HepG2 (cell line): Measurements from ENCODE around the gene ALB. TPM values are rescaled to one million over a fixed set of nuclear protein-coding genes. Genes with fewer than 3 reads are reported as not detected.

Experiments
- ATAC-seq: fragments of 200-7000 bp; cut with Tn5 transposase; 3 replicates; pipeline ENCODE4 v1.9.1; 2020; ENCODE audit warnings: mild to moderate bottlenecking, moderate library complexity
- BruUV-seq: library from RNA; stranded (reverse); fragments of 400-500 nt; replicated peaks from 2 replicates; lab custom pipeline; 2021; lab: Mats Ljungman, UMichigan
- CTCF ChIA-PET: fragments of 300-600 bp; formaldehyde crosslinking; extraction: SDS; loops from one replicate; lab custom pipeline; 2021; ENCODE audit warnings: low total read pairs, inconsistent platforms, low intra/inter-chr PET ratio; lab: Yijun Ruan, JAX
- POLR2A ChIA-PET: fragments of 350-600 bp; sonication (Branson Sonifier 250); formaldehyde crosslinking; loops from one replicate; lab custom pipeline; 2020; ENCODE audit warnings: antibody characterized with exemption, inconsistent platforms; lab: Yijun Ruan, JAX
- DNase-seq: peaks from one replicate; pipeline ENCODE4 v3.0.0-alpha.2; 2015; ENCODE audit warnings: low spot score
- FAIRE-seq: peaks from 3 replicates; lab custom pipeline; 2011; peaks lifted over from hg19 to GRCh38; lab: Jason Lieb, UNC
- H2AFZ ChIP-seq: one replicate; pipeline ENCODE4 v1.6.1; 2011; ENCODE audit warnings: low read length, inconsistent platforms
- H3K27ac ChIP-seq: fragments of 300-600 bp; 3 replicates; pipeline ENCODE4 v1.8.0; 2011; ENCODE audit warnings: mixed run types, mild to moderate bottlenecking, mixed read lengths, low read length, inconsistent platforms; ENCODE audit not compliant: insufficient read depth; ENCODE audit errors: extremely low read length
- H3K27me3 ChIP-seq, 2 experiments: fragments of 200-600 bp in 1 of 2; 2 replicates in 1 of 2; 3 replicates in 1 of 2; pipeline versions ENCODE4 v1.6.0 to v1.8.0; 2011; ENCODE audit warnings: low read length in 2 of 2, mild to moderate bottlenecking in 2 of 2, moderate library complexity in 2 of 2, inconsistent platforms in 1 of 2; ENCODE audit not compliant: insufficient read depth in 2 of 2, control insufficient read depth in 1 of 2
- H3K36me3 ChIP-seq, 2 experiments: fragments of 200-600 bp in 1 of 2; replicated peaks in 1 of 2; 2 replicates in 1 of 2; 3 replicates in 1 of 2; pipeline versions ENCODE4 v1.5.1 to v1.8.0; 2011; ENCODE audit warnings: low read length in 2 of 2, inconsistent platforms in 1 of 2; ENCODE audit not compliant: insufficient read depth in 2 of 2, control insufficient read depth in 1 of 2
- H3K4me1 ChIP-seq: 2 replicates; pipeline ENCODE4 v1.5.1; 2012; ENCODE audit warnings: low read length, inconsistent platforms; ENCODE audit not compliant: insufficient read depth
- H3K4me2 ChIP-seq: 2 replicates; pipeline ENCODE4 v1.6.0; 2011; ENCODE audit warnings: low read depth, low read length, inconsistent platforms
- H3K4me3 ChIP-seq, 3 experiments: fragments of 200-600 bp in 1 of 3; sonication (generic), shearing (Covaris generic) in 1 of 3; replicated peaks in 1 of 3; 2 replicates each; pipeline ENCODE4 v1.5.1; 2011 to 2016; ENCODE audit warnings: low read length in 3 of 3, inconsistent platforms in 2 of 3, low read depth in 2 of 3, mild to moderate bottlenecking in 2 of 3, control low read depth in 1 of 3, mixed read lengths in 1 of 3; ENCODE audit not compliant: insufficient read depth in 1 of 3
- H3K79me2 ChIP-seq: one replicate; pipeline ENCODE4 v1.6.1; 2011; ENCODE audit warnings: low read length, inconsistent platforms; ENCODE audit not compliant: insufficient read depth
- H3K9ac ChIP-seq: 2 replicates; pipeline ENCODE4 v1.6.0; 2011; ENCODE audit warnings: mild to moderate bottlenecking, low read depth, low read length, inconsistent platforms; ENCODE audit not compliant: insufficient read depth
- H3K9me3 ChIP-seq: 2 replicates; pipeline ENCODE4 v1.5.1; 2012; ENCODE audit warnings: mild to moderate bottlenecking, low read length
- H4K20me1 ChIP-seq: 2 replicates; pipeline ENCODE4 v1.6.0; 2011; ENCODE audit warnings: inconsistent platforms, mild to moderate bottlenecking, low read length, moderate library complexity; ENCODE audit not compliant: insufficient read depth
- ATF1 ChIP-seq: IDR thresholded peaks from 2 replicates; pipeline ENCODE4 v1.6.1; 2016; ENCODE audit warnings: mild to moderate bottlenecking, control low read depth
- CEBPG ChIP-seq: IDR thresholded peaks from 2 replicates; pipeline ENCODE4 v1.6.1; 2016
- FOXO1 ChIP-seq: sonication (generic); formaldehyde crosslinking; IDR thresholded peaks from 2 replicates; pipeline ENCODE4 v1.4.0; 2020; ENCODE audit warnings: missing genetic modification reagents
- GATA4 ChIP-seq: sonication (generic); IDR thresholded peaks from 2 replicates; pipeline ENCODE4 v1.6.1; 2016; ENCODE audit warnings: antibody characterized with exemption, low read depth, borderline replicate concordance
- HNF4A ChIP-seq: sonication (generic); formaldehyde crosslinking; IDR thresholded peaks from 2 replicates; pipeline ENCODE4 v1.4.0; 2020; ENCODE audit warnings: missing genetic modification reagents
- MED13 ChIP-seq: sonication (generic); formaldehyde crosslinking; IDR thresholded peaks from 2 replicates; pipeline ENCODE4 v1.5.0; 2020; ENCODE audit warnings: missing genetic modification reagents
- MEF2D ChIP-seq: sonication (generic); formaldehyde crosslinking; IDR thresholded peaks from 2 replicates; pipeline ENCODE4 v1.5.1; 2020; ENCODE audit warnings: mild to moderate bottlenecking, missing genetic modification reagents
- NBN ChIP-seq: fragments of 450-650 bp; conservative IDR thresholded peaks from 2 replicates; pipeline ENCODE4 v1.6.1; 2017
- NFKB2 ChIP-seq: sonication (generic); formaldehyde crosslinking; IDR thresholded peaks from 2 replicates; pipeline ENCODE4 v1.4.0; 2020; ENCODE audit warnings: missing genetic modification reagents, borderline replicate concordance
- PHF21A ChIP-seq: sonication (generic); formaldehyde crosslinking; IDR thresholded peaks from 2 replicates; pipeline ENCODE4 v1.5.0; 2020; ENCODE audit warnings: mild to moderate bottlenecking, missing genetic modification reagents
- PITX1 ChIP-seq: sonication (generic); formaldehyde crosslinking; IDR thresholded peaks from 2 replicates; pipeline ENCODE4 v1.5.1; 2020; ENCODE audit warnings: mild to moderate bottlenecking, missing genetic modification reagents
- RARA ChIP-seq: IDR thresholded peaks from 2 replicates; pipeline ENCODE4 v1.6.1; 2016; ENCODE audit warnings: missing genetic modification reagents, missing compliant biosample characterization
- RXRB ChIP-seq: IDR thresholded peaks from 2 replicates; pipeline ENCODE4 v1.6.1; 2016; ENCODE audit warnings: borderline replicate concordance, missing genetic modification reagents, missing compliant biosample characterization
- TARDBP ChIP-seq: sonication (generic); formaldehyde crosslinking; IDR thresholded peaks from 2 replicates; pipeline ENCODE4 v1.8.0; 2022; ENCODE audit warnings: mild to moderate bottlenecking, missing genetic modification reagents
- ZBTB7B ChIP-seq: sonication (generic); formaldehyde crosslinking; IDR thresholded peaks from 2 replicates; pipeline ENCODE4 v1.4.0; 2020; ENCODE audit warnings: missing genetic modification reagents
- ZNF34 ChIP-seq: sonication (generic); formaldehyde crosslinking; IDR thresholded peaks from 2 replicates; pipeline ENCODE4 v1.4.0; 2020; ENCODE audit warnings: mild to moderate bottlenecking, missing genetic modification reagents, borderline replicate concordance
- ZNF644 ChIP-seq: IDR thresholded peaks from 2 replicates; pipeline ENCODE4 v1.6.1; 2016; ENCODE audit warnings: low read depth
- ZNF713 ChIP-seq: sonication (generic); formaldehyde crosslinking; IDR thresholded peaks from 2 replicates; pipeline ENCODE4 v1.4.0; 2020; ENCODE audit warnings: mild to moderate bottlenecking, missing genetic modification reagents
- in situ Hi-C: cut with HindIII; loops from 2 replicates; pipeline ENCODE4 v1.10.0; 2017; ENCODE audit warnings: low pct_unique_long_range_greater_than_20kb; ENCODE audit not compliant: extremely low pct_ligation_motif_present
- intact Hi-C: fragments of 100-400 bp; cut with micrococcal nuclease; formaldehyde crosslinking; loops from one replicate; pipeline ENCODE4 v1.10.0; 2022; ENCODE audit not compliant: unreplicated experiment
- polyA plus RNA-seq, 8 experiments: library from polyadenylated mRNA; depleted of rRNA in 3 of 8; stranded (reverse) in 7 of 8; unstranded in 1 of 8; fragments of >200 nt; fragmentation: Illumina TruSeq in 4 of 8; extraction: Trizol in 4 of 8; gene quantifications; 2 replicates each; pipeline versions ENCODE4 v1.2.1 to v1.2.3, GENCODE V29; 2011 to 2016; ENCODE audit warnings: low read depth in 4 of 8, missing spikeins in 1 of 8, mixed read lengths in 1 of 8; ENCODE audit not compliant: insufficient read depth in 1 of 8
- total RNA-seq, 5 experiments: library from RNA; depleted of rRNA; stranded (reverse); fragments of >200 nt; fragmentation: Illumina TruSeq; extraction: Trizol; gene quantifications; 2 replicates each; pipeline ENCODE4 v1.2.3, GENCODE V29; 2016; ENCODE audit warnings: low read depth in 1 of 5

Gene ALB
- total and polyA plus RNA-seq, 2 of the 13 experiments (the other 11 are each of a cell fraction or from before 2014, with no cell fraction given) = 22,259 to 22,625 TPM

- TF ChIP-seq PITX1 (CRISPR knock-in tag) = peak; percentile 86
- TF ChIP-seq MED13 = peak; percentile 89; the same call in 1 of the 2 replicates
- peak; percentile 91 for TF ChIP-seq CEBPG
- peak; percentile 97 for TF ChIP-seq HNF4A (CRISPR knock-in tag)
- peak; percentile 88 for TF ChIP-seq RXRB
- no peak for TF ChIP-seq NBN
- peak; percentile 84 for TF ChIP-seq PHF21A (CRISPR knock-in tag)
- peak; percentile 93 for TF ChIP-seq GATA4
- peak; percentile 94 for TF ChIP-seq MEF2D
- TF ChIP-seq ZNF34 (CRISPR knock-in tag) = no peak
- TF ChIP-seq ZBTB7B (CRISPR knock-in tag) = peak; percentile 48; the same call in 1 of the 2 replicates
- TF ChIP-seq ZNF644 = peak; percentile 72; the same call in 1 of the 2 replicates
- peak; percentile 79; the same call in 1 of the 2 replicates for TF ChIP-seq TARDBP (CRISPR knock-in tag)
- no peak for TF ChIP-seq ZNF713 (CRISPR knock-in tag)
- peak; percentile 62; the same call in 1 of the 2 replicates for TF ChIP-seq ATF1 (CRISPR knock-in tag)
- peak; percentile 88; the same call in 1 of the 2 replicates for TF ChIP-seq FOXO1
Measured at GRCh38 chr4:73378887-73379286, 25.2 kb upstream of the ALB start (continued).

- BruUV-seq = no TSS peak
- Histone ChIP-seq H3K9me3 (no peaks in the 10 kb centered on the region), H3K79me2 (peaks cover 8% of the 10 kb centered on the region), H2AFZ (no peak overlapping the region), H3K27me3 (no peaks in the 10 kb centered on the region), H3K36me3 (no peaks in the 10 kb centered on the region), H3K4me1 (peaks cover 99% of the 10 kb centered on the region), H4K20me1 (no peaks in the 10 kb centered on the region), H3K9ac (no peak overlapping the region), H3K4me2 (no peak overlapping the region), H3K27ac (peak overlapping the region; percentile 71), H3K4me3 (no peak overlapping the region; a peak in 1 of 6 replicates)
- intact Hi-C loops = no loop called here
- CTCF ChIA-PET = no interaction called here
- no peak for ATAC-seq
- no peak for DNase-seq
- POLR2A ChIA-PET = interaction anchor here (1.0 kb wide), 1 partner anchor 52 kb away, joined by 3 read pairs; no protein-coding TSS in a partner anchor
- TF ChIP-seq NFKB2 = no peak
- TF ChIP-seq RARA (CRISPR knock-in tag) = no peak
- no peak for FAIRE-seq
- in situ Hi-C loops = no loop called here
Measured at GRCh38 chr4:73379946-73380345, 24.1 kb upstream of the ALB start.
